Activated naive CD8-positive, alpha-beta T cell treated with anti-CD3 and anti-CD28 coated beads, Interleukin-2, amount 10 ng/mL, durations not matched to agents 7 days and 5 days (primary cell): ENCODE measurements around the gene SPRY2. TPM values are rescaled to one million over a fixed set of nuclear protein-coding genes. Genes with fewer than 3 reads are reported as not detected.

ENCODE experiments used
- ATAC-seq: fragments of 150-1000 bp; cut with Tn5 transposase; one replicate; pipeline ENCODE4 v1.10.0; 2021; ENCODE audit warnings: low read depth, moderate library complexity
- POLR2A ChIA-PET: fragments of 350-600 bp; sonication (Branson Sonifier 250); formaldehyde crosslinking; loops from one replicate; lab custom pipeline; 2021; ENCODE audit warnings: antibody characterized with exemption; lab: Charles Lee
- DNase-seq: peaks from one replicate; pipeline ENCODE4 v3.0.0; 2021
- H3K27ac Mint-ChIP-seq: one replicate; pipeline ENCODE4 v1.8.0; 2022; ENCODE audit warnings: mild to moderate bottlenecking, mixed read lengths
- H3K27me3 Mint-ChIP-seq: one replicate; pipeline ENCODE4 v1.8.0; 2022; ENCODE audit warnings: mild to moderate bottlenecking, moderate library complexity, mixed read lengths
- H3K36me3 Mint-ChIP-seq: one replicate; pipeline ENCODE4 v1.8.0; 2021; ENCODE audit warnings: mild to moderate bottlenecking, mixed read lengths
- H3K4me1 Mint-ChIP-seq: one replicate; pipeline ENCODE4 v1.8.0; 2021; ENCODE audit warnings: mixed read lengths
- H3K4me3 Mint-ChIP-seq: one replicate; pipeline ENCODE4 v1.8.0; 2022; ENCODE audit warnings: mild to moderate bottlenecking, moderate library complexity, mixed read lengths
- H3K9me3 Mint-ChIP-seq: one replicate; pipeline ENCODE4 v1.8.0; 2021; ENCODE audit warnings: mixed read lengths
- total RNA-seq, 2 experiments: library from RNA; stranded (reverse); gene quantifications; one replicate each; pipeline ENCODE4 v1.2.3, GENCODE V29; 2021

SPRY2 gene
- total RNA-seq, 2 experiments from 2014 or later = 0.47 to 0.60 TPM

DNA sequence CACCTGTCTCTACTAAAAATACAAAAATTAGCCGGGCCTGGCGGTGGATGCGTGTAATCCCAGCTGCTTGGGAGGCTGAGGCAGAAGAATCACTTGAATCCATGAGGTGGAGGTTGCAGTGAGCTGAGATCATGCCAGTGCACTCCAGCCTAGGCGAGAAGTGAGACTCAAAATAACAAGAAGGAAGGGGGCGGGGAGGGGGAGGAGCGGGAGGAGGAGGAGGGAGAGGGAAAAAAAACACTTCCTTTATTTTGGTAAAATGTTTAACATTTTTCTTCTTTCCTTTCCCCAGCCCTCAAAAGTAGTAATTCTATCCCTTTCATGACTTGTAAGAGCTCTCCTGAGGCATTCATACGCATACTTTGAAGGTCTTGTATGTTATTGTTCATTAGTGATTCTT is 44.3 kb downstream of the SPRY2 start:
- Mint-ChIP-seq H3K4me1 (no peaks in the 10 kb centered on the region), H3K27ac (no peak overlapping the region), H3K27me3 (no peaks in the 10 kb centered on the region), H3K4me3 (no peak overlapping the region), H3K9me3 (no peaks in the 10 kb centered on the region), H3K36me3 (no peaks in the 10 kb centered on the region)
- no peak for ATAC-seq
- DNase-seq = no peak
- POLR2A ChIA-PET = no interaction called here

DNA sequence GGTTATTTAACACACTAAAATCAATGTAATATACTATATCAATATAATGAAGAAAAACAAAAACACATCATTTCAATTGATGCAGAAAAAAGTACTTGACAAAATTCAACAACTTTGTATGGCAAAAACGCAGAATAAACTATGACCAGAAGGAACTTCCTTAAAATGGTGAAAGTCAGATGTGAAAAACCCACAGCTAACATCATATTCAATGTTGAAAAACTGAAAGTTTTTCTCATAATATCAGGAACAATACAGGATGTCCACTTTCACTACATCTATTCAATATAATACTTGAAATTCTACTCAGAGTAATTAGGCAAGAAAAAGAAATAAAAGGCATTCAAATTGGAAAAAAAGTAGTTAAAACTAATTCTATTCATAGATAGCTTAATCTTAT is 50.3 kb downstream of the SPRY2 start:
- no peak overlapping the region for H3K4me3 Mint-ChIP-seq
- POLR2A ChIA-PET = no interaction called here
- H3K9me3 Mint-ChIP-seq = no peaks in the 10 kb centered on the region
- no peaks in the 10 kb centered on the region for H3K27me3 Mint-ChIP-seq
- H3K36me3 Mint-ChIP-seq = no peaks in the 10 kb centered on the region
- ATAC-seq (no peak), DNase-seq (no peak)
- H3K4me1 Mint-ChIP-seq = no peaks in the 10 kb centered on the region
- no peak overlapping the region for H3K27ac Mint-ChIP-seq
